A549 treated with DMSO at 1 μM for 4 hours (cell line): ENCODE results near the gene CKAP2. TPM values are rescaled to one million over a fixed set of nuclear protein-coding genes. Genes with fewer than 3 reads are reported as not detected.

Experiments used
- total RNA-seq: library from RNA; stranded (reverse); fragments of 200-300 nt; extraction: Qiagen RNA extraction; gene quantifications from 5 replicates; pipeline ENCODE4 v1.2.3, GENCODE V29; 2022; ENCODE audit warnings: low read depth

The CKAP2 gene
- total RNA-seq: 31.1 to 40.8 TPM (median 38.7 TPM) in 5 replicates

GRCh38 chr13:52454820-52455676, at the start of gene CKAP2:
TSS of gene CKAP2 (plus strand) at chr13:52455478. CDS start at chr13:52455557, 79 bp downstream.

GRCh38 chr13:52405767-52406494, 49.3 kb upstream of the CKAP2 start, which contains the start of gene THSD1:
TSS of gene THSD1 (minus strand) at chr13:52406172. CDS start at chr13:52402600, 3,572 bp downstream.

GRCh38 chr13:52450012-52450792, 5.1 kb upstream of the CKAP2 start, which contains the start of gene VPS36:
TSS of gene VPS36 (minus strand) at chr13:52450634. CDS start at chr13:52450594, 40 bp downstream.

Other genes with a start within 250 kb of the CKAP2 start
- 9.4 to 13.6 TPM (median 10.3 TPM) in 5 replicates for gene THSD1, start 49.3 kb upstream of the CKAP2 start, total RNA-seq
- gene VPS36, start 4.8 kb upstream of the CKAP2 start, total RNA-seq: 12.5 to 15.5 TPM (median 13.9 TPM) in 5 replicates
- 5.4 to 6.1 TPM (median 5.8 TPM) in 5 replicates for gene HNRNPA1L2, start 187.0 kb downstream of the CKAP2 start, total RNA-seq
- gene SUGT1, start 197.4 kb downstream of the CKAP2 start, total RNA-seq: 38.0 to 50.7 TPM (median 49.5 TPM) in 5 replicates